ENCODE measurements around the gene LPCAT4.
"Not testable (repeated sequence)": the region's sequence is repeated elsewhere in the genome, so short reads cannot be mapped to it uniquely, and the experiment has no call there.

DNA sequence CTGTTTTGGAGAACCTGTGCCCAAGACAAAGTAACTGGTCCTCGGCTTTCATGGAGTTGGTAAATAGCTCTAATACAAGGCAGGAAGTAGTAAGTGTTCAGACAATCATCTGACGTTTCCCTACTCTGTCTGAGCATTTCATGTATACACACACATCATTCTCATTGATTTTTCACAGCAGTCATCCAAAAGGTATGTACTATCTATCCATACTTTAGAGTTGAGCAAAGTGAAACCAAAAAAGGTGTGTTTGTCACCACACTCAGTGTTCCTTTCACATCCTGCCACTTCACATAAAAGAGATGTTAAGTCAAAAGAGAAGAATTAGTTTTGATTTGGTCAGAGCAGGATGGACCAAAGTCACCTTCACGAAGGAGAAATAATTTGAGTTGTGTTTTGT lies 36.9 kb upstream of the LPCAT4 start:
- not testable (repeated sequence) for TF ChIP-seq EZH2phosphoT487 (IDR thresholded peaks at IDR 0.05; ENCODE audit: low read depth, severe bottlenecking, unreplicated experiment)
- TF ChIP-seq, protein P1, sequence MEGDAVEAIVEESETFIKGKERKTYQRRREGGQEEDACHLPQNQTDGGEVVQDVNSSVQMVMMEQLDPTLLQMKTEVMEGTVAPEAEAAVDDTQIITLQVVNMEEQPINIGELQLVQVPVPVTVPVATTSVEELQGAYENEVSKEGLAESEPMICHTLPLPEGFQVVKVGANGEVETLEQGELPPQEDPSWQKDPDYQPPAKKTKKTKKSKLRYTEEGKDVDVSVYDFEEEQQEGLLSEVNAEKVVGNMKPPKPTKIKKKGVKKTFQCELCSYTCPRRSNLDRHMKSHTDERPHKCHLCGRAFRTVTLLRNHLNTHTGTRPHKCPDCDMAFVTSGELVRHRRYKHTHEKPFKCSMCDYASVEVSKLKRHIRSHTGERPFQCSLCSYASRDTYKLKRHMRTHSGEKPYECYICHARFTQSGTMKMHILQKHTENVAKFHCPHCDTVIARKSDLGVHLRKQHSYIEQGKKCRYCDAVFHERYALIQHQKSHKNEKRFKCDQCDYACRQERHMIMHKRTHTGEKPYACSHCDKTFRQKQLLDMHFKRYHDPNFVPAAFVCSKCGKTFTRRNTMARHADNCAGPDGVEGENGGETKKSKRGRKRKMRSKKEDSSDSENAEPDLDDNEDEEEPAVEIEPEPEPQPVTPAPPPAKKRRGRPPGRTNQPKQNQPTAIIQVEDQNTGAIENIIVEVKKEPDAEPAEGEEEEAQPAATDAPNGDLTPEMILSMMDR (IDR thresholded peaks at IDR 0.05; ENCODE audit: poor library complexity): not testable (repeated sequence)
